C4-2B (cell line): ENCODE results near the gene DGKB.

Source experiments
- H3K27ac ChIP-seq: fragments of 450-650 bp; 2 replicates; pipeline ENCODE4 v1.5.1; 2017
- ZFX ChIP-seq: fragments of 450-650 bp; IDR thresholded peaks from 2 replicates; pipeline ENCODE4 v1.6.1; 2017
- TF ChIP-seq, protein P1 (sequence below): fragments of 450-650 bp; conservative IDR thresholded peaks from 2 replicates; pipeline ENCODE4 v1.5.1; 2017; ENCODE audit warnings: mild to moderate bottlenecking

Gene DGKB

DNA sequence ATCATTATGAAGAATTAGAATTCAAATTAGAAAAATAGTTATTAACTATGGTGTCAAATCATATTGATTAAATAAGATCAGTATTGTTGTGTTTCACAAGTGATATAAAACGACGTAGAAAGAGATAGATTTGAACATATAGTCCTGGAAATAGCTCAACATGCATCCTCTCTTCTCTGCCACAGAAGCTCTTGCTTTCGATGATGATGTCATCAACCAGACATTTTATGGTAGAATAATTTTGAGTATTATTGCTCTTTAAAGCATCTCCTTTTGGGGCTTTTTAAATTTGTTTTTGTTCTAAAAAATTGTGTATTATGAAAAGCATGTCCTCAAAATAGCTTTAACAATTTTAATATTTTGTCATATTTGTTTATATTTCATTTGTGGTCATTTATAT is 95.0 kb downstream of the DGKB start:
- no peak overlapping the region for H3K27ac ChIP-seq
- TF ChIP-seq, protein P1, sequence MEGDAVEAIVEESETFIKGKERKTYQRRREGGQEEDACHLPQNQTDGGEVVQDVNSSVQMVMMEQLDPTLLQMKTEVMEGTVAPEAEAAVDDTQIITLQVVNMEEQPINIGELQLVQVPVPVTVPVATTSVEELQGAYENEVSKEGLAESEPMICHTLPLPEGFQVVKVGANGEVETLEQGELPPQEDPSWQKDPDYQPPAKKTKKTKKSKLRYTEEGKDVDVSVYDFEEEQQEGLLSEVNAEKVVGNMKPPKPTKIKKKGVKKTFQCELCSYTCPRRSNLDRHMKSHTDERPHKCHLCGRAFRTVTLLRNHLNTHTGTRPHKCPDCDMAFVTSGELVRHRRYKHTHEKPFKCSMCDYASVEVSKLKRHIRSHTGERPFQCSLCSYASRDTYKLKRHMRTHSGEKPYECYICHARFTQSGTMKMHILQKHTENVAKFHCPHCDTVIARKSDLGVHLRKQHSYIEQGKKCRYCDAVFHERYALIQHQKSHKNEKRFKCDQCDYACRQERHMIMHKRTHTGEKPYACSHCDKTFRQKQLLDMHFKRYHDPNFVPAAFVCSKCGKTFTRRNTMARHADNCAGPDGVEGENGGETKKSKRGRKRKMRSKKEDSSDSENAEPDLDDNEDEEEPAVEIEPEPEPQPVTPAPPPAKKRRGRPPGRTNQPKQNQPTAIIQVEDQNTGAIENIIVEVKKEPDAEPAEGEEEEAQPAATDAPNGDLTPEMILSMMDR = no peak
- TF ChIP-seq ZFX = no peak

DNA sequence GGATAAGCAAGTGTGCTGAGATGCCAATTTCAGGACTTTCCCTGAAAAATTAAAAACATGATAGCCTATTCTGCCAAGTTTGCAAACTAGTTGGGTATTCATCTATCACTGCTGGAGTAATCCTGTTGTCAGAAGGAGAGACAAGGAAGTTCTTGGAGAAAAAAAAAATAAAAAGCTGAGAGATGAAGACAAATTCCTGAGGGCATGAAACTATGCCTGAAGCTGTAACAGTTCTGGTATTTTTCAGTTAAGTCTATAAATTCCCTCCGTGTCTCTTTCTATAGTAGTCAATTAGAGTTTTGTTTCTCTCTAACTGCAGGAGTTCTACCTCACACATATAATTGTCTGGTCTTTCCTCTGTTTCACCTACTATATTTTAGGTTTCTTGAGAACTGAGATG is 95.7 kb downstream of the DGKB start:
- TF ChIP-seq, protein P1 = no peak
- TF ChIP-seq ZFX = no peak
- no peak overlapping the region for H3K27ac ChIP-seq

DNA sequence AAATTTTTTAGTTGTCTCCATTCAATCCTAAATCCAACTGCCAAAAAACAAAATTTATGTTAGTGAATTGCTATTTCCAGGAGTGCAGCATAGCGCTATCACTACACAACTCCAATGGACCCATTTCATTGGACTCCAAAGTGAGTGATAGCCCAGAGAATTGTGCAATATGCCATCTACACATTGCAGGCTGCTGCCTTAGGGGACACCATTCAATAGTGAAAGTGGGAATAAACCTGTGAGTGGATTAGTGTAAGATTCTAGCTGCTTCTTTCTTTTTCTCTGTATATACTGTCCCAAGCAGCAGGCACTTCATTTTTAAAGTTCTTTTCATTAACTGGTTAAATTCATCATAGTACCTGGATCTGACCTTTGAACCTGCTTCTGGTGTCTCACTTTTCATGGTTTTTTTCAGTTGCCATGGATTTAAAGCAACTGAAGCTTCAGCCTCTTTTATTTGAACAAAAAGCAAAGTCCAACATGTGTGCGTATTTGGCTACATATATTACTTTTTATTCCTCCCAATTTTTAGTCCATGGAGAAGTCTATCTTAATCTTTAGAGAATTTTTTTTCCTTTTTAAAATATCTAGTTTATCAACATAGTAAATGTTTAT is 97.3 kb downstream of the DGKB start:
- TF ChIP-seq, protein P1 = no peak
- TF ChIP-seq ZFX = no peak
- no peak overlapping the region for H3K27ac ChIP-seq

DNA sequence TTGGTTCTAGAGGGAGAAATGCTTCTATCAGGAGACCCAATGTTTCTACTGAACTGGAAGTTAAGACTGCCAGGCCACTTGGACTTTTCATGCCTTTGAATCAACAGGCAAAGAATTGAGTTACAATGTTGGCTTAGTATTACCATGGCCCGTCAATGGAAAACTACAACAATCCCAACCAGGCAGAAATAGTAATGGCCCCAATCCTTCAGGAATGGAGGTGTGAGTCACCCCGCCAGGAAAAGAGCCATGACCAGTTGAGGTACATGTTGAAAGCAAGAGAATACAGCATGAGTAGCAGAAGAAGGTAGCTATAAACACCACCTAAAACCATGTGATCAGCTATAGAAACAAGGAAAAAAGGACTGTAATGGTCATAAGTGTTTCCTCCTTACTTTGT is 101.9 kb downstream of the DGKB start:
- H3K27ac ChIP-seq = no peak overlapping the region
- TF ChIP-seq, protein P1 = no peak
- TF ChIP-seq ZFX = no peak

DNA sequence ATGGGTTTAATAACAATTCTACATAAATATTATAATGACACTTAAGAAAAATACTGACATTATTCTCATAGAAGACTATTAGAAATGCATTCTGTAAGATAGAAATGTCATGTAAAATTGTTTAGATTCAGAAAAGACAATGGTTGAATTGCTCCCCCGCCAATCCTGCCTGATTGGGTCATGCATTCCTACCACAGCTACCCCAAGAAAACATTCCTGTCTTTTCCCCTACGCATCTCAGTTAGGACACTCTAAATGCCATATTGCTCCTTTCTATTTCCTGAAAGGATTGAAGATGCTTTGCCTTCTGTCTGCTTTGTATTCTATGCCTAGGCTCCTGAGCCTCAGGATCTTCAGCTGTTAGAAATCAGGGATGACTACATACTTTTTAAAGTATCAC is 109.4 kb downstream of the DGKB start:
- H3K27ac ChIP-seq = no peak overlapping the region

DNA sequence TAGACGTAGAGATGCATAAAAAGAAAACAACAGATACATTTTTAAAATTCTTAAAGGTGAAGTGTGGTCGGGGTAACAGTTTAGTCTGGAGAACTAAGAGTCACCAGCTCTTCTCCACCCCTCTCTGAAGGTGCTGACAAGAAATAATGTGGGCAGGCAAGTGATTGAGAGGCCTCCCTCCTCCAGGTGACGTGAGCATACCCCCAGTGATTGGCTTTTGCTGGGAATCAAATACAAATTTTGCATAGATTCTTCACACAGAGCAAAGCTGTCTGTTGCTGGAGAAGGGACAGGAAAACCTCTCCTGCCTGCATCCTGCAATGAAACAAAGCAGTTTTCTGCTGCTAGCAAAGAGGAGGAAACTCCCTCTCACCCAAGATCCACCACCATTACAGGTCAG is 115.0 kb downstream of the DGKB start:
- TF ChIP-seq, protein P1 = no peak
- no peak for TF ChIP-seq ZFX
- no peak overlapping the region for H3K27ac ChIP-seq

More for the DNA sequence above, 109.4 kb downstream of the DGKB start:
- TF ChIP-seq, protein P1 = no peak
- TF ChIP-seq ZFX = no peak

DNA sequence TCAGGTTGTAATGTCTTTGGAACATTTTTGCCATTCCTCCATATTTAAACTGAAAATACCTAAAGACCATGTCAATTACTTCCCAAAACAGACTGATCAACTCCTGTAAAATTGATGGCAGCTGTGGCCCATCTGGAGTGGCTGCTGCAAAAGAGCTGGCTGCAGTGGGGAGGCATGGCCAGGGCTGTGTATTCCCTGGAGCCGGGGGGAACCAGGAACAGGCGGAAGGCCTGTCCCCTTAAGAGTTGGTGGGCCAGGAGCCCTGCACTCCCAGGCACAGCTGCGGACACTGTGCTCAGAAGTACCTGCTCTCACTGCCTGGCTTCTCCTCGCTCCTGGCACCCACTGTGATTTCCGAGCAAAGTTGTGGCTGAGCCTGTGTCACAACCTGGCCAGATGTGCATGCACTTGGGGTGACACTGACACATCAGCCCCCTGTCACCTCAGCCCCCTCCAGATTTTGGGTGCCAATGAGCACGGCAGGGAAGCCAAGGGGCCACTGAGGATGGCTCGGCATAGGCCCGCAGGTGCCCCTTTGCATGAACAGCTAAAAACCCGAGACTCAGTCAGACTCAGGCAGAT is 116.1 kb downstream of the DGKB start:
- TF ChIP-seq ZFX = no peak
- TF ChIP-seq, protein P1 = no peak
- no peak overlapping the region for H3K27ac ChIP-seq
